ENCODE measurements around the gene CEP164.
A peak's percentile ranks its signal among the peaks of the same experiment; 100 is the strongest.

CEP164 gene

DNA sequence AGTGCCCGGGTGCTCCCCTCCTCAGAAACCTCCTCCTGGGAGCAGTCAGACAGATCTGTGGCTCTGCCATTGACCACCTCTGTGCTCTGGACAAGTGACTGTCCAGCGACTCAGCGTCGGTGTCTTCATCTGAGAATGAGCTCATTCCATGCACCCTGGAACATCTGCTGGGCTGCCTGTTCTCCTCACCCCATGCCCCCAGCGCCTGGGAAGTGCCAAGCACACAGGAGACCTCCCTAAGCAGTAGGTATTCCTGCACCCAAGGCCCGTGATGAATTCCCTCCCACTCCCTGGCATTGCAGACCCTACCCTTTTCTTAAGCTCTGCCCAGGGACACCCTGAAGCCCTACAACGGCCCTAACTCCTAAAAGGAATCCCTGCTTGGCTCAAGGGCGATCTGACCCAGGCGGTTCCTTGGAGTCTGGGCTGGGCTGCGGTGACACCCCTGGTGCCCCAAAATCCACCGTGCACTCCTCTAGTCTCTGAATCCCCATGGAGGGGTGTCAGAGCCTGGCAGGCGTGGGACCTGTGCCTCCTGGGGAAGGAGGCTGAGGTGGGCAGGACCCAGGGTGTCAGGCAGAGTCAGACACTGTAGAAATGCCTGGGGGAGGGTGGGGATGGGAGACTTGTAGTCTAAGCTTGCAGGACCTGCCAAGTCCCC is 92.0 kb downstream of the CEP164 start:
- no peak for DNase-seq (ENCODE audit: low read depth in 2 of 2)

GRCh38 chr11:117420143-117420485 is 92.5 kb downstream of the CEP164 start:
- DNase-seq (ENCODE audit: low read depth in 2 of 2): no peak

- DNase-seq (ENCODE audit: low read depth in 2 of 2): no peak
These were observed 92.9 kb downstream of the CEP164 start for GRCh38 chr11:117420598-117420997.

GRCh38 chr11:117421041-117421440 is 93.4 kb downstream of the CEP164 start:
- no peak for DNase-seq (ENCODE audit: low read depth in 2 of 2)

DNA sequence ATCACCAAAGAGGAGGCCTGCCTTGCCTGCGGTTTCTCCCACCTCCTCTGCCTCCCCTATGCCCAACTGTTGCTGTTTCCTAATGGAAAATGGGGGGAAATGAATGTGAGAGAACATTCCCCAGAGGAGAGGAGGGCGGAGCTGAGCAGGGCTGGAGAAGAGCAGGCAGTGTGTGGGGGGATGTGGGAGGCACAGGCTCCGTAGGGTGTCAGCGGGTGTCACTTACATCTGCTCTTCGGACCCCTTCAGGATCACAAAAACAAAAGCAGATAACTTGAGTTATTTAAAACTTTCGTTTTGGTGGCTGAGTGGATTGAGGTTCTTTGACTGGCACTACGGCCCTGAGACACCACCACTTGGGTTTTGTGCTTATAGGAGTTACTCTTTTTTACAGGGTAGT is 93.8 kb downstream of the CEP164 start:
- no peak for DNase-seq (ENCODE audit: low read depth in 2 of 2)

GRCh38 chr11:117423046-117423575 is 95.5 kb downstream of the CEP164 start:
- no peak for DNase-seq (ENCODE audit: low read depth in 2 of 2)

DNA sequence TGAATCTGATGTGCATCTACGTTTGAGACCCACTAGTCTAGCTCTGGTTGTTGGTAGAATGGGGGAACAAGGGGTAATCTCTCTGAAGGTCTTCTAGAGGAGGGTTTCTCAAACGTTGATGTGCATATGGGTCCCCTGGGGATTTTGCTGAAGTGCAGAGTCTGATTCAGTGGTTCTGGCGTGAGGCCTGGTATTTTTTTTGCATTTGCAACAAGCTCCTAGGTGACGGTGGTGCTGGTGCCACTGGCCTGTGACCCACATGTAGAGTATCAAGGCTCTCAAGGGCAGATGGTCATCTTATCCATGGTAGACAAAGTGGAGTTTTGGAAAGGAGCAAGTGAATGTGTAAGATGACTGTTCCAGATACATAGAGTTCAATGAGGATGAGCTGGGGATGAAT is 97.1 kb downstream of the CEP164 start:
- DNase-seq (ENCODE audit: low read depth in 2 of 2): no peak

DNA sequence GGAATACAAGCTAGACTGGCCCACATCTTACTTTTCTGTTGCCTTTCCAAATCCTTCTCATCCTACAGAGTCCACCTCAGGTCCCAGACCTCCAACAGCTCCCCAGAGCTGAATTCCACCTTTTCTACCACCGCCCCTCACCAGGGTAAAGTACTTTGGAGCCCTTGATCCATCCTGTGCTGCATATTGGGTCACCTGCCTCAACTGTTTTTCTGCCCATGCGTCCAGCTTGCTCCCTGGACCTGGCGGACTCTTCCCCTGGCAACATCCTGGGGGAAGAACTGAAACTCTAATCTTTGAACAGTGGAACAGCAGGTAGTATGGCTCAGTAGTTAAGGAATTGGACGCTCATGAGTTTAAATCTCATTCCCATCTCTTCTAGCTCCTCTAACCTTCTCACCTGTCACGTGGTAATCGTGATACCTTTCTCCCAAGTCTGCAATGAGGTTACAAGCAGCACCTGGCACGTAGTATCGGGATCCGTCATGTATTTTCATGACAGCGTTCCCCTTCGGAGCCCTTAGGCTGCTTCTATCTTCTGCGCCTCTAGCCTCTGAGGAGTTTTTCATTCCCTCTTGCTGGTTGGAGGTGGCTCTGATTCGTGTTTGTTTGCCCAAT is 98.1 kb downstream of the CEP164 start:
- DNase-seq (ENCODE audit: low read depth in 2 of 2): no peak

GRCh38 chr11:117426297-117426685 is 98.6 kb downstream of the CEP164 start:
- peak; percentile 16 to 55 for DNase-seq (ENCODE audit: low read depth in 2 of 2)

DNA sequence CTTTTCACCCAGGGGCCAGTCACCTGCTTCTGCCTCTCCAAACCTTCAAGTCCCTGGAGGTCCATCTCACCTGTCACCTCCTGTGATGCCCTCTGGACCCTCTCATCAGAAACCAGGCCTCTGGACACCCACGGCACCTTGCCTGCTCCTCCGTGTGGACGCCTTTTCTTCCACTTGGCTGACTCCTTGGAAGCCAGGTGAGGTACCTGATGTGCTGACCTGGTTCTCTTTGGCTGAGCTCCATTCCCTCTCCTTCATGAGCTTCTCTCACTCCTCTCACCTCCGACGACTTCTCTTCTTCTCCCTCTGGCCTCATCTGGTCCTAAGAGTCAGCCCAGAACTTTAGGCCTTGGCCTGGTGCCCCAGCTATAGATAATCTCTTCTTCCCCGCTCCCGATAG is 99.3 kb downstream of the CEP164 start:
- no peak for DNase-seq (ENCODE audit: low read depth in 2 of 2)

GRCh38 chr11:117427356-117427874 is 99.8 kb downstream of the CEP164 start:
- no peak for DNase-seq (ENCODE audit: low read depth in 2 of 2)

GRCh38 chr11:117428186-117428855 is 100.7 kb downstream of the CEP164 start:
- no peak for DNase-seq (ENCODE audit: low read depth in 2 of 2)

DNA sequence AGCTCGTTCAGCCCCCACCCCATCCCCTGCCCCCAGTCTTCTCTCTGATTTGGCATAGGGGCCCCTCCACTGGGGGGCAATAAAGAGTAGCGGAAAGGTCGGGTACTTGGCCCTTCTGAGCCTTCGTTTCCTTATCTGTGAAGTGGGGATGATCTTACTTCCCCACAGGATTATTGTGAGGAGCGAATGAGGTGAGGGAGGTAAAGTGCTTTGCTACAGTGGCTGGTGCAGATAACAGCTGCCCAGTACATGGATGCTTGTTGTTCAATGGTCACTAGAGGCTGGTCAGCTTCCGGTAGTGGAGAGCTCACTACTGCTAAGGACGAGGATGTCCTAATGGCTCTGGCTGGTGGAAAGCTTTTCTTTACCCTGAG is 101.2 kb downstream of the CEP164 start:
- no peak for DNase-seq (ENCODE audit: low read depth in 2 of 2)

- no peak for DNase-seq (ENCODE audit: low read depth in 2 of 2)
These were observed 102.8 kb downstream of the CEP164 start for GRCh38 chr11:117430293-117430955.

DNA sequence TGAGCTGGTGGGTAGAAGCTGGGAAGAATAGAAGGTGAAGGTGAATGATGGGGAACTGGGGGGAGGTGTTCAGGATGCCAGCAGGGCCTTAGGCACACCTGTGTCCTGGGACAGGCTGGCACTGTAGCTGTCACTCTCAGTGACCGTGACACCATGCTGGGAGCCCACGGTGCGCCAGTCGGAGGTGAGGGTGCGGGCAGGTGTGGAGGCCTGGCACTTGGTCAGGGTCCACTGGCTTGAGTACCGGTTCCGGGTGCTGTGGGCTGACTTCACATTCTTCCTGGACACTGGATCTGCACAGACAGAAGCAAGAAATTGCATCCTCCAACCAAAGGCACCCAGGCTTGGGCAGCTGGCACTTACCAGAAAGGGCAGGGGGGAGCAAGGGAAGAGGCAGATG is 103.8 kb downstream of the CEP164 start:
- no peak for DNase-seq (ENCODE audit: low read depth in 2 of 2)

DNA sequence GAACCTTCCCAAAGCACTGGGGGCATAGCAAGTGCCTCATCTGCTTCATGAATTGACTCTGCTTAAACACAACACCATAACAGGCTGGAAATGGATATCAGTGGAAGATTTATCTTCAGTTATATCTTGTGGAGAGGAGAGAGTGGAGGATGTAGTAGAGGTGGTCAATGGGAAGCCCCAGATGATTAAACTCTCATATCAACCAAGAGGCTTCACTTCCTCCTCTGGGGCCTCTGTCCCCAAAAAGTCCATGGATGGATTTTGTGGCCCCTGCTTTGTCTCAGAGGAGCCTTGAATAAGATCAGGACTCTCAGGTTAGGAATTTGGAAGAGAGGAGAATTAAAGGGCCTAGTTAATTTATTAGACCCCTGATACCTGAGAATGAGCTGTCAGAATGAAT is 106.1 kb downstream of the CEP164 start:
- DNase-seq (ENCODE audit: low read depth in 2 of 2): no peak

DNA sequence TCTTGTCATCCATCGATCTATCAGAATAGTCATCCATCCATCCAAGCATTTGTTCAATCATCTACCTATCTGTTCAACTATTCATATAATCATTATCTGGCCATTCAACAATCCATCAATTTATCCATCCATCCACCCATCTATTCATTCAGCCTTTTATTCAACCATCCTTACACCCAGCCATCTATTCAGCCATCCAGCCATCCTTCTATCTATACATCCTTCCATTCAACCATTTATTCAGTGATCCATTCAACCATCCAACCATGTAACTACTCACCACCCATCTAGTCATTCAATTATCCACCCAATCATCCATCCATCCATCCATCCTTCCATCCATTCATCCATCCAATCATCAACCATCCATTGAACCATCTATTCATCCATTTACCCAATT is 106.8 kb downstream of the CEP164 start:
- no peak for DNase-seq (ENCODE audit: low read depth in 2 of 2)

GRCh38 chr11:117435326-117435725 is 107.7 kb downstream of the CEP164 start:
- DNase-seq (ENCODE audit: low read depth in 2 of 2): no peak

GRCh38 chr11:117437041-117437790 is 109.6 kb downstream of the CEP164 start:
- no peak for DNase-seq (ENCODE audit: low read depth in 2 of 2)

- DNase-seq (ENCODE audit: low read depth in 2 of 2): no peak
These were observed 110.1 kb downstream of the CEP164 start for GRCh38 chr11:117437791-117438130.

DNA sequence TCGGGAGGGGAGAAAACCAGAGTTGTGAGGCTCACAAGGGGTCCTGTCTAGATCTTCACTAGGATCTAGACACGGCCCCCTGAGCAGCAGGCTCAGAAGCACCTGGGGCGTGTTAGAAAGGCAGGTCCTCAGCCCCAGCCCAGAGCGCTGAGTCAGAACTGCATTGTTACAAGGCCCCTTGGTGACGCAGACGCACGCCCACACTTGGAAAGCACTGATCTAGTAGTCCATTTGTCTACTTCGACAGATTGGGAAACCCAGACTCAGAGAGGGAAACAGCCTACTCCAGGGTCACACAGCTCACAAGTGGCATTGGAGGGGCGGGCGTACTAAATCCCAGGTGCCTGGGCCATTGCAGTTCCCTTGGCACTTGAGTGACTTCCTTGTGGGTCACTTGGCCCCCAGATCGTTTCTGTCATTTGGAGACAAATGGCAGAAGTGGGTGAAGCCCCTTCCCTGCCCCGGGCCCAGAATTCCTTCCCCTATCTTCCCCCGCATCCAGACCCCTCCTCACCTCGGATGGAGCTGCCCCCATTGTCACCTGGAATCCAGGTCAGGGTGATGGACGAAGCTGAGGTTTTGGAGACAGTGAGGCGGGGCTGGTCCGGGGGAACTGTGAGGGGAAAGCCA is 110.8 kb downstream of the CEP164 start:
- no peak for DNase-seq (ENCODE audit: low read depth in 2 of 2)

All from stimulated activated CD4-positive, alpha-beta T cell treated with anti-CD3 and anti-CD28 coated beads, Interleukin-1b, Interleukin-23, amount 100 ng/mL, for 1 hour (primary cell).